HG02798 (cell line): ENCODE measurements around the gene SLC38A2.

Experiments used
- ATAC-seq: cut with Tn5 transposase; IDR thresholded peaks from one replicate; pipeline ENCODE4 v1.9.1; 2021; ENCODE audit warnings: mild to moderate bottlenecking; ENCODE audit not compliant: unreplicated experiment, poor library complexity

Gene SLC38A2

DNA sequence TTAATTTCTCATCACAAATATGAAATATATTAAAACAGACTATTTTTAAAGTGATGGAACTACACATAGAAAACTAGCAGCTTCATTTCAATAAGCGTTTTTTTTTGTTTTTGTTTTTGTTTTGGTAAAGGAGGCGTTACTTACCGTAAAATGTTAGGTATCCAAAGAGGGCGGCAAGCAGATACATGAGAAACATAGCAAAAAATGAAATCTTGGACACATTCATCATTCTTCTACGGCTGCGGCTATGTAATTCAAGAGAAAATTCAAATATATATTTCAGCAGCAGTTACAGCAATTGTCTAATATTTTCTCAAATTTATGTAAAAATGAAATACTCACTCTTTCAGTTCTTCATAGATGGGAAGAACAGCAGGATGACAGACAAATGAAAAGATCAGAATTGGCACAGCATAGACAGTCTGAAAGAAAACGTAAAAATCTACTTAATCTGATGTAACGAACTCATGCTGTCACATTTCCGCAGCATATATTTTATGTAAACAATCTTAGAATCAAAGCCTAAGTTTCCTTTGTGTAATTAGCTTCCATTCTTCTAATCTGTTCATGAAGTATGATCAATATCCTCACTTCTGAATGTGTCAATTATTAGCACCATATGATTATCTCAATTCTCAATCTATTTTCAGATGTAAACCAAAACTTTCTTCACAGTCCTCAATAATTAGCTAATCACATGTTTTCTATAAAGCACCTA lies 8.8 kb downstream of the SLC38A2 start:
- ATAC-seq, result no peak

DNA sequence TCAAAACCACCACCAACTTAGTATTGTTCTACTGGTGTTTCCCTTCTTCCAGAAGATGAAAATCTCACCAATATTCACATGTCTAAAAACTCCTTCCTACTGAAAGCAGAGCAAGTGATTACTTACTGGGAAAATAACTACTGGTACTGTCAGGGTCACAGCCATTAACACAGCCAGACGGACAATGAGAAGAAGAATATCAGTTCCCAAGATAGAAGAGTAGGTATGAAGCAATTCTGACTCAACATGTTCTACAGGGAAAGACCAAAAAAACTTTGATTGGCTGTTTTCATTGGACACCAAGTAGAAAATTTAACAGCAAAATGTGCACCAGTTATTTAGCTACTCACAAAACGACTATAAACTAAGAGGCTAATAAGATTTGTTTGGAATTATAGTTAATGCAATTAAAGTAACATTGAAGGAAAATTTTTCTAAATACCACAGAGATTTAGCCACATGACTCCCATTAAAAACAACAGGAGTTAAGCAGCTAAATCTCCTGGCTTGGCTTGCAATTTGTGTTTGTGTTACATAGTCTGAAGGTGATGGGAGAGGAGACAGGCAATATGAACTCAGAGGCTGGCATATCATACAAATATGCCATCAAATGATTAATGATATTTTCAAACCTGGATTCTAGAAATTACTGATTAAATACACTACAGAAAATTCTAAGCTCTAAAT lies 9.5 kb downstream of the SLC38A2 start:
- no peak for ATAC-seq

DNA sequence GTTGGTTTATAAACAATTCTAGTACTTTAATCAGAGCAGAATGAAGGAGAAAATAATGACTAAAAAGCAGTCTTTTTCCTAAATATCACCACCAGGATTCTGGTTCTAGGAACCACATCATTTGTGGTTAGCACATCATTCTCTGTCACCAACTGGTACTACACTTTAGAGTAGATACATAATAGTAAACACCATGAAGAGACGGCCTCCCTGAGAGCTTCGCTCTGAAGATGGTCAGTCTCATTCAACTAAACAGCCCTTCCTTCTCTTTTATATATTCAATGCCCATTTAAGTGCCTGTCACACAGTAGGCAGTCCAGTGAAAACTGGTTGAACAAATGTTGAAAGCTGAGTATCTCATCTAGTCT lies 10.9 kb downstream of the SLC38A2 start:
- ATAC-seq, result no peak

DNA sequence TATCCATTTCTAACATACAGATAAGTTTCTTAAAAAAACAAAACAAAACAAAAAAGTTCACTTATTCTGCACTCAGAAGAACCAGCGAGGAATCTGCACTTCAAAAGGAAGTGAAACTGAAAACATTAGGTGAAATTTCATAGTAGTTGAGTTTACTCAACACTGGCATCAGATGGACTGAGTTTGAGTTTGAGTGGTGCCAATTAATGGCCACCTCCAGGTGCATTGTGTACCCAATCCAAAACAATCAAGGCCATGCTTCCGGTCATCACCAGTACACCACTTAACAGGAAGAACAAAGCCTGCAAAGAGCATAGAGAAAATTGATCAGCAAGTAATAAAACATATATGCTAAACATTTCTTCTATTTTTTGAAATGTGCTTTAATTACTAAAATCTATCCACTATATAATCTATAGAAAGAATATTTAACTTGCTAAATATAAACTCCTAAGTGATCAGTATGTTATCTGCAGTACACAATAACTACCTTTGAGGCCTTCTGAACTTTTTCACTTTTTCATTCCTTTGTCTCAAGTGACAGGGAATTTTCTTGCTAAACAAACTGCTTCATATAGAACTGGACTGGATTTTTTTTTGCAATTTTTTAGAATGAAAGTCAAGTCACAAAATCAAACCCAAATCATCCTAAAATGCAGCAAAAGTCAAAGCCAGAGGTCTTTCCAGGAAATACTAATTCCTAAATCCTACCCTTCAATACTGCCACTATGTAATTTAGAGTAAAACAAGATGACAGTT lies 11.5 kb downstream of the SLC38A2 start:
- peak; percentile 71 for ATAC-seq

DNA sequence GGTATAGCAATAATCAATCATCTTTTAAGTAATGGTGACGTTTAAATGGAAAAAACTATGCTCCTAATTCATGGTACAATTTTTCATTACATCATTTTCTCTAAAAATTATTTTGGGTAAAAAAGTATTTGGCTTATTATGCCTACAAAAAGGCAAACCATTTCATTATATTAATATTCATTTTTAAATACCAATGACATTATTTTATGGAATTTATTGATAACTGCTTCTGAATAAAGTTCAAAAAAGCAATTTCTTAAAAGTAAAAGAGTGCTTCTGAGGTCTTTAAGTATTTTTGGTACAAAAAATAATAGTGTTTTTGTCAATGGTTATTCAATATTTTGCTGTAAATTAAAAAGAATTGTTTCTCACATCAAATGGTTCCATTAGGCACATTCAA lies 12.2 kb downstream of the SLC38A2 start:
- ATAC-seq, result no peak

DNA sequence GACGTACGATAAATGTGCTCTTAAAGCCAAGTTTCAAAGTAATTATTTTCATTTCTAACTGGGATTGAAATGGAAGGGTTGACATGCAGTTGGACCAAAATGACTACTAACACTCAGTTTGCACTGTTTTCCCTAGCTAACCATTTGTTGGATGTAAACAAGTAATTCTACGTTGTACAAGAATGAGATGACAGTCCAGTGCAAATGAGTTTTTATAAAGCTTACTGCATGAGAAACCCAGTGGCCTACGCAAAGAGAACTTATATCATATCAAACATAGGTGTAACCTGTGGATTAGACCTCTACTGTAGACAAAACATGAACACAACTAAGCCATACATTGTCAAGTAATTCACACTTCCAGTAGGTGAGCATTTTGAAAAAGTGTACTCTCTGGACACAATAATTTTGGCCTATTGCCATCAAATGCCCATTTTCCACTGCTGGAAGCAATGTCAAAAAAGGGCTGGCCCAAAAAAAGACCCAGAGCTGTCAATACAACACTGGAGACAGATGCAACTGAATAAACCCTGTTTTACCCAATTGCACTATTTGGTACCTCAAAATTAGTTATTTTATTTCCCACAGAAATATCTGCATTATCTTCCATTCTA lies 12.8 kb downstream of the SLC38A2 start:
- ATAC-seq, result no peak

DNA sequence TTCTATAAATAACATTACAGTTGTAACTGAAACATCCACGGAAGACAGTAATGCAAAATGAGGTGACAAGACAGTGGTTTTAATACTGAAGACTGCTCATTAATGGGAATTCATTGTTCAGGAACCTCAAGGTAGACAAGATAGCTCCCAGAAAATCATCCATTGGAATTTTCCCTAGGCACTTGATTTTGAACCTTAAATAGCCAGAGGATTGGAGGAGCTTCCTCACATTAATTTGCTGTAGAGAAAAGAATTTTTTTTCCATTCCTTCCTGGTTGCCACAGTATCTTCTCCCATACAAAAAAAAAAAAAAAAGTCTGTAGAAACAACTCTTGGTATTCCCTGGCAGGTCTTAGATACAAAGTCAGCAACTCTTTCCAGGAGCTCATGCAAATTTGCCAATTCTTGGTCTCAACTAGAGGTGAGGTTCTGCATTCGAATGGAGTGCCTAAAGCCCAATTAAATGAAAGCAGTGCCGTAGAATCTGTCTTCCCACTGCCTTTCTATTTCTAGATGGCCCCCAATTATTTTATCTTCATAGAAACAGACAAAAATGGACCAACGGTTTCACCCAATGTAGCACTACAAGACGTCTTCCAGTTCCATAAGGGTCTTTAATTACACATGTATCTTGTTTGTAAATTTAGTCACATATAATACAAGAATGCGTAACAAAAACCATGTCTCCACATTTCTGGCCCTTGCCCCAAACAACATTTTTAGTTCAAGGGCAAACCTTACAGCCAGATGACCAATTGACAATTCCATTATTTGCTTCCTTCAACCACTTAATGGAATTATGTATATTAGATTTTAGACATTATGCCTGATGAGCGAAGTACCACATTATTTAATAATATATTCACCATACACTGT lies 13.5 kb downstream of the SLC38A2 start:
- ATAC-seq, result no peak

DNA sequence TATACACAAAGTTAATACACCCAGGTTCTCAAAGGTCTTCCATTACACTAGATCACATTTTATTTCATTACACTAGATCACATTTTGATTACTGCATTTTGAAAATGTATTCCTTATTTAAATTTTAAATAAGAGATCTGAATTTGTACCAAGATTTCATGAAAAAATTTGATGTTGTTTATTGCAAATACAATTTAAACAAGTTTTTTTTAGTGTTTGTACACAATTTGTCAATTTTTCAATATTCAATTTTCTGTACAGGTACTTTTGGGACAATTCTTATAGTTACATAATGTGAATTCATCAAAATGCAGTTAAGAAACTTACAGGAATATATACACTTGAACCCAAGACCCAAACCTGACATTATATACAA lies 14.3 kb downstream of the SLC38A2 start:
- no peak for ATAC-seq

DNA sequence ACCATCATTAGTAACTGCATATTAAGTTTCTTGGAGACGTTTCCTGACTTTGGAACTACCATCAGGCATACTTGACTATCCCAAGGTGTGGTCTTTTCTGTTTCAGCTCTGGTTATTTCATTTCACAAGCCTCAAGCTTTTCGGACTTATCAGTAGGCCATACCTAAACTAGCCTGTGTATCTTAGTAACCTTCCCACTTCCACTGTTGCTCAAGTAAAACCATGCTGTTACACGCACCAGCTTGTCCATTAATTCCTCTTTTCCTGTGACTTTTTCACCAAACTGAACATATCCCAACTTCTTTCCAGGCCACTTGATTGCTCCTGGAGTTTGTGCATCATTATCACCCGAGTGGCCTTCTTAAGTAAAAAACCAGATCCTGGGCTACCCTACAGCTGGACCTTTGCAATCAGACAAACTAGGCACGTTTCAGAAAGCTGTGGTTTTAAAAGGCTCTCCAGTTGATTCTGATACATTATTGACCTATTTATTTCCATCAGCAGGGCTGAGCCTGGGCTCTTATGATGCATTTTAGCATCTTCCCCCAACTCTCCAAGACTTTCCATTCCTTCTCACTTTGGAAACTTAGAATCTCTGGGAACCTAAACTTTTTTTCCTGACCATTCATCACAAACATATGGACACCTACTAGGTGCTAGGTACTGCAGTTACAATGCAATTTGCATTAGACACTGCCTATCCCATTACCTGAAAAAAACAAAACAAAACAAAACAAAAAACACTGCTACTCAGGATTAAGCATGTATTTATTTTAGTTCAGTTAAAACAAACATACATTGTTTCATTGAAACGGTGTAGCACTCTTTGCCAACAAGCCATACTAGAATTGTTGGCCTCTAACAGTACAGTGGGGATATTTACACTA lies 14.9 kb downstream of the SLC38A2 start:
- ATAC-seq, result no peak

DNA sequence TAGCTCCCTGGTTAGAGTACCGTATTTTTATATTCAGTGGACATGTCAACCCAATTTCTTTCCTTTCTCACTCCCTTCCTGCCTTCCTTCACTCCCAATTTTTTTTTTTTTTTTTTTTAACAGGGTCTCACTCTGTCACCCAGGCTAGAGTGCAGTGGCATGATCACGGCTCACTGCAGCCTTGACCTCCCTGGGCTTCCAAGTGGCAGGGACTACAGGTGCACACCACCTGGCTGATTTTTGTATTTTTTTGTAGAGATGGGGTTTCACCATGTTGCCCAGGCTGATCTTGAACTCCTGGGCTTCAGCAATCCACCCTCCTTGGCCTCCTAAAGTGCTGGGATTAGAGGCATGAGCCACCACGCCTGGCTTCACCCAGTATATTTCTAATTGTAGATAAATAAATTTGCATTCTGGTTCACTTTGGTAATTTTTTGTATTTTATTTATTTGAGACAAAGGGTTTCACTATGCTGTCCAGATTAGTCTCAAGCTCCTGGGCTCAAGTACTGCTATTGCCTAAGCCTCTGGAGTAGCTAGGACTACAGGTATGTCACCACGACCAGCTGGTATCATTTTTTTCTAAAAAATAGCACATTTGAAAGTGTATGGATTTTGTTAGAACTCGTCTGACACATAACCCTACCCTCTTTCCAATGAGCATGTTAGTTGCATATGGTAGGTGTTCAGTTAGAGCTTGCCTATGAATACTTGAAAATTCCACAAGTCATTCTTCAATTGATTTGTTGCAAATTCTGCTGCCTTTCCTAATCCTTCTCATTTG lies 15.7 kb downstream of the SLC38A2 start:
- no peak for ATAC-seq

DNA sequence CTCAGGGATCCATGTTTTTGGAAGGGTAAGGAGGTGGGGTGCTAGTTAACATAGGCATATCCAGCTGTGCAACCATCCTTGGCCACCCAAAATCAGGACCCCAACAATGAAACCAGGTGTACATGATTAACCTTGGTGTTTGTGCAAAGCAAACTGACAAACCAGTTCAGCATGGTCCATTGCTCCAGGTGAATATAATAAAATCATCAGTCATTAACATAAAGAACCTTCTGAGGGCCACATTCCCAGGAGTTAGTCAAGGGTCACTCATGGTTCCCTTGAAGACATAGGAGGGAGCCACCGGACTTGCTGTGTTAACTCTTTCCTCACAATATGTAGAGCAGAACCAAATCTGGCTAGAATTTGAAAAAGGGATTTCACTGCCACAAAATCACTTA lies 17.8 kb downstream of the SLC38A2 start:
- ATAC-seq, result no peak

DNA sequence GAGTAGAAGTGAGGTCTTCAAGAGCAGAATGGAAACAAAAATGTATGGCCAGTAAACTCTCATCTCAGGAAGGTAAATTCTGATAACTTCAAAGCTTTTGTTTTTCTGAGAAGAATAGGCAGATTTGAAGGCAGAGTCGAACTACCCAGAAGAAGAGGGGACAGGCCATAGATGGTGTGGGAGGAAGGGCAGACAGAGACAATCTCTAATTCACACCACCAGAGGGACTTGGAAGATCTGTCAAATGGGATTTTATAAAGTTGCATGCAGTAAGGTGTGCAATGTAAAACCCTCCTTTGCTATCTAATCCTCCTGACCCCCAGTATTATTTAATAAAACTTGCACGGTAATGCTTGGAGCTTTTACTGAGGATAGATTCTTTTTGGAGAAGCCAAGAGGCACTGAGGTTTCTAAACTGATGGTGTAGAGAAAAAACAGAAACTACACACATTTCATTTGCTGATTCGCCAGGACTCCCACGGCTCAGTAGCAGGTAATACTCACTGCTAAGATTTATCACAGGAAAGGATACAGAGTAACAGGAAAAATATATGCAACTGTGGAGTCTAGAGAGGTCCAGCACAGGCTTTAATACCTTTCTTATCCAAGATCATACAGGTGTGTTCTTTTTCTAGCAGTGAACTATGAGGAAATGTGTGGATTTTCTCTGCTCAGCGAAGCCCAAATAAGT lies 18.3 kb downstream of the SLC38A2 start:
- ATAC-seq, result no peak

DNA sequence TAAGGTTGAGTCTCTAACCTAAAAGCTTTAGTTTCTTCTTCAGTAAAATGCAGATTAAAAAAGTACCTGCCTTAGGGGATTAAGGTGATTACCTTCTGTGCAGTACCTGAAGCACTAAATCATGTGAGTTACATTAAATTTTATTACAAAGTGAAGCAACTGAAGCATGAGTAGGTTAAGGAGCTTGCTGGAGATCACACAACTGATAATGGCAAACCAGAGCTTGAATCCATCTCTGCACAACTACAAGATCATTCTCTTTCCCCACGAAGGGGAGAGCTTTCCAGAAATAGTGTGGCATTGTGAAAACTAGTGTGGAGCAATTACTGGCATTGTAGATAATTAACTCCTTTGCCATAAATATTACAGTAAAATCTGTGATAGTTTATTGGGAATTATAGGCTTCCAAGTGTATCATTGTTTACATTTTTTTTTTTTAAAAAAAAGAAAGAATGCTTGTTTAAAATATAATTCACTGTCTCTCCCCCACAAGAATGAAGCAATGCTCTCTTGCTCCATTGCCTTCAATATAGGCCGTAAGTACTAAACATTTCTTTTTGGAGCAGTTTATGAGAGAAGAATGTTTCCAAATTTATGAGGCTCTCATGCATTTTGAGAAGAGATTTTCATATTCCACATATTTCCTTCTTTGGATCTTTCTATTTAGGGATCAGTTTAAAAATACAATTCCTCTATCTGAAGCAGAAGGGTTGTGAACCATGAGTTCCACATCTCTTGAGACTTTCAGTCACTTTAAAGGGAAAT lies 20.5 kb downstream of the SLC38A2 start:
- no peak for ATAC-seq

DNA sequence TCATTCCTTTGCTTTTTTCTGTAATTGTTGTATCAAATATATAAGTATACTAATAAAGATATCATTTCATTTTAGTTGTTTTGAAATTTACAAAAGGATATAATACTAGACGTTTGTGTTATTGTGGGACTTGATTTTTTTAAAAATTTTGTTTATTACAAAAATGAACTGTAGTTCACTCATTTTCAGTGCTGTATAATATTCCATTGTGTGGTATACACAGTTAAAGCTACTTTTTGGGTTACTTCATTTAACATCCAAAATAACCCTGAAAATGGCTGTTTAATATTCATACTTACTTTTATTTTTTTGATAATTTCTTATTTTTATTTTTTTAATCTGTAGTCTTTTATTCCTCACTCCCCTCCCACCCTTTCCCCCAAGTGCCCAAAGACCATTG lies 21.4 kb downstream of the SLC38A2 start:
- no peak for ATAC-seq

DNA sequence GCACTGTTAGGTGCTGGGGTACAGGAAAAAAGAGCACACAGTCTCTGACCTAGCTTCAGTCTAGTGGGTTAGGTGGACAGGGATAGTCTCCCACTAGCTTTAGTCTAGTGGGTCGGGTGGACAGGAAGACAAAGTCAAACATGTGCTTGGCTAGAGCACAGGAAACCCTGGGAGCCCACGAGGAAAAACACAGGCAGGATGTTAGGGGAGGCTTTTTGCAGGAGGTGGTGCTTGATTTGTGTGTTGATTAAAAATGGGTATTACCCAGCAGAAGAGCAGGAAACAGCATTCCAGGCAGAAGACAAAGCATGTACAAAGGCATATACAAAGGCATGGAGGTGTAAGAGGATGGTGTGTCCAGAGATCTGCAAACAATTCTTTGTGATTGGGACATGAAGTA lies 23.3 kb downstream of the SLC38A2 start:
- ATAC-seq, result no peak

DNA sequence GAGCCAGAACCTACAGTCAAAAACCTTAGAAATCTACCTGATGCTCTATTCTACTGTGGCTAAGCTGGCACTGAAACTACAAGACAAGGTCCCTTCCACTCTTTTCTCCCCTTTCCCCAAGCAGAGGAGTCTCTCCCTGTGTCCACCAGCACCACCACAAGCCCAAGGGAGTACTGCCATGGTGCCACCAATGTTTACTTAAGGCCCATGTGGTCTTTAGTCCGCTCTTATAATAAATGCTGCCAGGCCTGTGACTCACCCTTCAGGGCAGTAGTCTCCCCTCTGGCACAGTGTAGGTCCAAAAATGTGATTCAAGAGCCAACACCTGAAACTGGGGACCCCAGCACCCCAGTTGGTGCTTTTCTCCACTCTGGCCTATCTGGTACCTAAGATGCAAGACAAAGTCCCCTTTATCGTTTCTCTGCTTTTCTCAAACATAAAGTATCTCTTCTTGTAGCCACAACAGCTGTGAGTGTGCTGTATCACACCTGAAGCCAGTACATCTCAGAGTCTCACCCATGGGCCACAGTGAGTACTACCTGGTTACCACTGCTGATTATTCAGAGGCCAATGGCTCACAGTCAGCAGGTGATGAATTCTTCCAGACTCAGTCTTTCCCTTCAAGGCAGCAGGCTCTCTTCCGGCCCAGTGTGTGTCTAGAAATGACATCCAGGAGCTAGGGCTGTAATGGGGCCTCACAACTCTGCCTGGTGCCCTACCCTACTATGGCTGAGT lies 29.3 kb downstream of the SLC38A2 start:
- ATAC-seq, result no peak
